Activated T-cell treated with anti-CD3 and anti-CD28 coated beads, Interleukin-2, amount 50 U/mL, for 1 hour (primary cell): Measurements from ENCODE around the gene DESI1.
"Not testable (repeated sequence)": the region's sequence is repeated elsewhere in the genome, so short reads cannot be mapped to it uniquely, and the experiment has no call there.

ENCODE experiments used
- DNase-seq: peaks from one replicate; pipeline ENCODE4 v3.0.0-alpha.2; 2020

The DESI1 gene

GRCh38 chr22:41620589-41621098 lies at the start of gene DESI1:
TSS of gene DESI1 (minus strand) at chr22:41621043. CDS start at chr22:41620839, 204 bp downstream.
- DNase-seq = no peak

- no peak for DNase-seq
Measured at GRCh38 chr22:41668971-41669911, 48.4 kb upstream of the DESI1 start.

DNA sequence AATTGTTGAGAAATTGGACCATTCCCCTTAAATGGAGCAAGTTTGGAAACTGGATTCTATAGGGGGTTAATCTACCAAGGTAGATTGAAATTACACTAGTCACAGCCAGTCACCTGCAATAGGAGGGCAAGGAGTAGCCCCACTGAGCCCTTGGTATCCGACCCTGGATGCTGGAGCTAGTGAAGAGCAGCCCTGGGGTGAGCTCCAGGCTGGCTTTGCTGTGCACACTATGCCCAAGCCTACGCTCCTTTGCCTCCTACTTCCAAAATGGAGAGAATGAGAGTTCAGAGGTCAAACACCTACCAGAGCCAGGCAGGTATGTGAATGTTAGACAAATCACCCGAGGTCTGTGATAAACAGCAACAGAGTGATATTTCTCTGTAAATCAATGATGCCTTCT lies 44.1 kb upstream of the DESI1 start:
- no peak for DNase-seq

DNA sequence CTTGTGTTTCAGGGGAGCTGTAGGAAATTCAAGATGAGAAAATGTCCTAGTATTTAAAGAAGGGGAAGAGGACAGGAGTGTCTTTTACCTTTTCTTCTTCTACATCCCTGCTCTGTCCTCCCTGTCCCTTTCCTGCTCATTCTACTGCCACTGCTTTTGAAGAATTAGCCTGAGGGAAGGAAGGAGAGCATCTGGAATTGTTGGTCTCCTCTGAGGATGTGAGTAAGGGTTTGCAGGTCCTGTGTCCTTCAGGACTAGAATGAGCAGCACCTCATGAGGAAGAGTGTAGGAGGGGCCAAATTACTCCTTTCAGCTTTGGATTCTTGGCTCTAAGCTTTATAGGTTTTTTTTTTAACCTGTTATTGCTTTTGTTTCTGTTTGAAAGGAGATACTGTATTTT lies 43.6 kb upstream of the DESI1 start:
- DNase-seq = no peak

DNA sequence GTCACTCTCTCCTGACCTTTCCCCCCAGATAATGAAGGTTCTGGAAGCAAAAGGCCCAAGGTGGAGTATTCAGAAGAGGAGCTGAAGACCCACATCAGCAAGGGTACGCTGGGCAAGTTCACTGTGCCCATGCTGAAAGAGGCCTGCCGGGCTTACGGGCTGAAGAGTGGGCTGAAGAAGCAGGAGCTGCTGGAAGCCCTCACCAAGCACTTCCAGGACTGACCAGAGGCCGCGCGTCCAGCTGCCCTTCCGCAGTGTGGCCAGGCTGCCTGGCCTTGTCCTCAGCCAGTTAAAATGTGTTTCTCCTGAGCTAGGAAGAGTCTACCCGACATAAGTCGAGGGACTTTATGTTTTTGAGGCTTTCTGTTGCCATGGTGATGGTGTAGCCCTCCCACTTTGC lies 42.8 kb upstream of the DESI1 start:
- not testable (repeated sequence) for DNase-seq

- no peak for DNase-seq
Measured at GRCh38 chr22:41661713-41662112, 40.9 kb upstream of the DESI1 start.

DNA sequence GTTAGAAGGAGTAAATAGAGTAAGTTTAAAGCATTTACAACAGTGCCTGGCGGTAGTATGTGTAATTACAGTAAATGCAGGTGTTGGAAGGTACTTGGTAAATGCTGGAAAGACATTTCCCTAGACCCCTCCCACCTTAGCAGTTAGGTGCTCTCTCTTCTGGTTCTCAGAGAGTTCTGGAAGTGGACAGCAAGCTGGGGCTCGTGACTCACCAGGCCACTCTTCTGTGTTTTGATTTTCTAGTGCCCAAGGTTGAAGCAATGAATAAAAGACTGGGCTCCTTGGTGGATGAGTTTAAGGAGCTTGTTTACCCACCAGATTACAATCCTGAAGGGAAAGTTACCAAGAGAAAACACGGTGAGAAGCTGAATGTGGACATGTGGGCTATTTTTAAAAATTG lies 40.2 kb upstream of the DESI1 start:
- no peak for DNase-seq

DNA sequence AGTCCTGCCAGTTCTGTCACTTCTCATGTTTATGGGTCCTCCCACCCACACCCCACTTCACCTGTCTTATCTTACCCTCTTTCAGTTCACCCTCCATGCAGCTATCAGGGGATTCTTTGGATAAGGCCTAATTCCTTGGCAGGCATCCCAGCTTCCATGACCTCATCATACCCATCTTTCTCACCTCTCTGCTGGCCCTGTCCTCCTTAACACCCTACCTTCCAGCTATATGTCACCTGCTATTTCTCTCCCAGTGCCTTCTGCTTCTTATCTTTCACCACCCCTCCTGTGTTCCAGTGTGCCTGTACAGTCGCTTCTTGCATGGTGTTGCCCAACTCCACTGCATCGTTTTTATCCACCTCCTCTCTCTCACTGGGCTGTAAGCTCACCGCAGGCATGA lies 39.6 kb upstream of the DESI1 start:
- DNase-seq = no peak

DNA sequence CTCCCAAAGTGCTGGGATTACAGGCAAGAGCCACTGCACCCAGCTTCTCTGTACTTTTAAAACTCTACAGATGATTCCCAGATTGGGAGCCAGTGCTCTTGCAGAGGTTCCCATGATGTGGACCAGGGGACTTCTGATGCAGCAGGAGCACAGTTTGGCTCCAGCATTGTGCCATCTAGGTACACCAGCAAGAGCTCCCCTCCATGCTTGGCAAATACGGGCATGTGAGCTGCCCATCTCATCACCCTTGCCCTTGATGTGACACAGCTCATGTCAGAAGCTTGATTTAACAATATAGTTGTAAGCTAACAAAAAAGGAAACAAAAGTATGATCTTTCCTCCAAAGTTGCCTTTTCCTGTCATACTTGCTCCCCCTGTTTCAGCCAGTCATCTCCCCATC lies 39.1 kb upstream of the DESI1 start:
- no peak for DNase-seq

GRCh38 chr22:41658869-41659268 lies 38.0 kb upstream of the DESI1 start:
- no peak for DNase-seq

- no peak for DNase-seq
Measured at GRCh38 chr22:41657709-41658108, 36.9 kb upstream of the DESI1 start.

DNA sequence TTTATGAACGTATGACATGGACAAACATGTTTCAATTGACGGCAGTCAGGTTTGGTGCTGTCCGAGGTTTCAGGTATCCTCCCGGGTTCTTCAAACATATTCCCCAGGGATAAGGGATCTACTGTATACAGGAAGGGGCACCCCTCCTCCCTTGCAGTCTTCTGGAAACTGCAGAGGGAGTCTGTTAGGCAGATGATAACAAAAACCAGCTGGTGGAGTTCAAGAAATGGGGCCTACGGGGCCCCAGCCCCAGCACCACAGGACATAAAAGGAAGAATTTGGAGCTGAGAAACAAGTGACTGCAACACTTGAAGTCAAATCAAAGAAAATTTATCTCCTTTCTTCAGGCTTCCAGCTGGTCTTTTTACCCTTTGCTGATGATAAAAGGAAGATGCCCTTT lies 35.7 kb upstream of the DESI1 start:
- DNase-seq = no peak

- no peak for DNase-seq
Measured at GRCh38 chr22:41654322-41654721, 33.5 kb upstream of the DESI1 start.

DNA sequence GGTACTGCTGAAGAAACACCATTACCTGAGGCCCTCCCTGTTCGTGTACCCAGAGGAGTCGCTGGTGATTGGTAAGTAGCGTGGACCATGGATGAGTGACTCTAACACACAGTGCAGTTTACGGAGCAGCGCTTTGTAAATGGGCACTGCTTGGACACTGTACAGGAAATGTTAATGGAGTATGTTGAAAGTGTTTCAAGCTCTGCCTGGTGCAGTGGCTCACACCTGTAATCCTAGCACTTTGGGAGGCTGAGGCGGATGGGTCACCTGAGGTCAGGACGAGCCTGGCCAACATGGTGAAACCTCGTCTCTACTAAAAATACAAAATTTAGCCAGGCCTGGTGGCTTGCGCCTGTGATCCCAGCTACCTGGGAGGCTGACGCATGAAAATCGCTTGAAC lies 30.0 kb upstream of the DESI1 start:
- DNase-seq = no peak

GRCh38 chr22:41650229-41650628 lies 29.4 kb upstream of the DESI1 start:
- no peak for DNase-seq

GRCh38 chr22:41648432-41648831 lies 27.6 kb upstream of the DESI1 start:
- no peak for DNase-seq

GRCh38 chr22:41647771-41648170 lies 26.9 kb upstream of the DESI1 start:
- no peak for DNase-seq

DNA sequence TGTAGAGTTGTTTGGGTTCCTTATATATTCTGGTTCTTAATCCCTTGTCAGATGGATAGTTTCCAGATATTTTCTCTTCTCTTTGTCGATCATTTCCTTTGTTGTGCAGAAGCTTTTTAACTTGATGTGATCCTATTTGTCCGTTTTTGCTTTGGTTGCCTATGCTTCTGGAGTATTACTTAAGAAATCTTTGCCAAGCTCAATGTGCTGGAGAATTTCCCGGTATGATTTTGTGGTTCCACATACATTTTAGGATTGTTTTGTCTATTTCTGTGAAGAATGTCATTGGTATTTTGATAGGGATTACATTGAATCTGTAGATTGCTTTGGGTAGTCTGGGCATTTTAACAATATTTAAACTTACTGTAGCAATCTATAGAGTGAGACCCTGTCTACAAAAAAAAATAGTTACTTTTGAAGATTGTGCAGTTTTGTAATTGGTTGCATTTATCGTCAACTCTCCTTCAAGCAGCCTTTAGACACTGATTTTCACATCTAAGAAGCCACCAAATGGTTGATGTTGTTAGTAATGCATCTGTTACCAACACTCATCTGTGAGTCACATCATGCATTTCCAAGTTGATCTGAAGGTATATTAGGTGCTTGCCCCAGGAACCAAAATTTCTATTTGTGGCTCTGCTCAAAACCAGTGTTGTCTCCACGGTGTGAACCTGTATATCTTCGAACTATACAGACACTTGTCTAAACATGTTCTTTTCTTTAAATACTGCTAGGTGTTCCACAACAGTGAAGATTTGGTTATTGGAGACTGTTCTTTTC lies 21.7 kb upstream of the DESI1 start:
- DNase-seq = no peak

- no peak for DNase-seq
Measured at GRCh38 chr22:41641854-41642253, 21.0 kb upstream of the DESI1 start.

- DNase-seq = no peak
Measured at GRCh38 chr22:41638748-41639147, 17.9 kb upstream of the DESI1 start.

- DNase-seq = no peak
Measured at GRCh38 chr22:41638124-41638523, 17.3 kb upstream of the DESI1 start.

- not testable (repeated sequence) for DNase-seq
Measured at GRCh38 chr22:41637623-41638022, 16.8 kb upstream of the DESI1 start.

DNA sequence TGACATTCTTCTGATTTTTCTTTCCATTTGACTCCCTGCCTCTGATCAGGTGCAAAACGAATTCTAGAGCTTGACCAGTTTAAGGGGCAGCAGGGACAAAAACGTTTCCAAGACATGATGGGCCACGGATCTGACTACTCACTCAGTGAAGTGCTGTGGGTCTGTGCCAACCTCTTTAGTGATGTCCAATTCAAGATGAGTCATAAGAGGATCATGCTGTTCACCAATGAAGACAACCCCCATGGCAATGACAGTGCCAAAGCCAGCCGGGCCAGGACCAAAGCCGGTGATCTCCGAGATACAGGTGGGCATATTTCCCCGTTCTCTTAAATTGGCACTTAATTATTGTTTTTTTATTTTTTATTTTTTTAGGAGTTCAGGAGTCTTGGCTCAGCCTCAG lies 15.6 kb upstream of the DESI1 start:
- DNase-seq = no peak

- not testable (repeated sequence) for DNase-seq
Measured at GRCh38 chr22:41634610-41635009, 13.8 kb upstream of the DESI1 start.
